NCI-H2029 (cell line): ENCODE results near the gene RAD9A.

Experiments
- DNase-seq: peaks from one replicate; lab custom pipeline; 2025; lab: John Stamatoyannopoulos, UW

RAD9A gene

GRCh38 chr11:67391304-67392182 is at the start of gene RAD9A:
RAD9A (plus strand) TSS chr11:67391986; CDS start chr11:67392045, 59 bp downstream.
- DNase-seq = peak; percentile 94

- no peak for DNase-seq
Observed at GRCh38 chr11:67344264-67344663, 47.5 kb upstream of the RAD9A start.

GRCh38 chr11:67345247-67345919 is 46.4 kb upstream of the RAD9A start:
- no peak for DNase-seq

GRCh38 chr11:67345920-67346819 is 45.6 kb upstream of the RAD9A start:
- peak; percentile 26 for DNase-seq

GRCh38 chr11:67347964-67348749 is 43.6 kb upstream of the RAD9A start:
- DNase-seq = no peak

- no peak for DNase-seq
Observed at GRCh38 chr11:67349036-67349435, 42.8 kb upstream of the RAD9A start.

- no peak for DNase-seq
Observed at GRCh38 chr11:67349457-67349856, 42.3 kb upstream of the RAD9A start.

- no peak for DNase-seq
Observed at GRCh38 chr11:67349928-67350465, 41.8 kb upstream of the RAD9A start.

GRCh38 chr11:67351275-67352005 is 40.3 kb upstream of the RAD9A start:
- DNase-seq = peak; percentile 43

- DNase-seq = peak; percentile 78
Observed at GRCh38 chr11:67352546-67353316, 39.1 kb upstream of the RAD9A start.

- peak; percentile 88 for DNase-seq
Observed at GRCh38 chr11:67353317-67354074, 38.3 kb upstream of the RAD9A start, which contains the start of gene POLD4. POLD4 (minus strand) TSS chr11:67353546; CDS start chr11:67353399, 147 bp downstream.

- DNase-seq = no peak
Observed at GRCh38 chr11:67354075-67355022, 37.4 kb upstream of the RAD9A start.

- DNase-seq = no peak
Observed at GRCh38 chr11:67355023-67355793, 36.6 kb upstream of the RAD9A start.

- DNase-seq = no peak
Observed at GRCh38 chr11:67355794-67356386, 35.9 kb upstream of the RAD9A start.

GRCh38 chr11:67356387-67356863 is 35.4 kb upstream of the RAD9A start:
- no peak for DNase-seq

- DNase-seq = peak; percentile 53
Observed at GRCh38 chr11:67356864-67357561, 34.8 kb upstream of the RAD9A start.
